ENCODE measurements around the gene GJB5. TPM values are rescaled to one million over a fixed set of nuclear protein-coding genes. Genes with fewer than 3 reads are reported as not detected.

GJB5 gene
- total RNA-seq, 2 experiments from 2014 or later: not detected

DNA sequence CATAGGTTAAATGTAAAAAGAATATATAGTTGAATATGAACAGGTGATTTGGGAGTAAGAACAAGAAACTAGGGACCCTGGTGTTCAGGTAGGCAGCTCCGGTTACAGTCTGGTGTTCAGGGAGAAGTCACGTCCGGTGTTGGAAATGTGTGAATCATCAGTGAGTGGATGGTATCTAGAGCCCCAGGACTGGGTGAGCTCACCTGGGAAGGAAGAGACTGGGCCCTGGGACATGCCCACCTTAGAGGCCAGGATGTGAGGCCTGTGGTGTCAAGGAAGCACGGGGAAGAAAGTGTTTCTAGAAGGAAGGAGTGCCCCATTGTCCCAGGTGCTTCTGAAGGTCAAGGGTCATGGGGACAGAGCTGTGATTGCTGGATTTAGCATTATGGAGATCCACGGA, 24.7 kb downstream of the GJB5 start:
- ATAC-seq: no peak
- no peak for DNase-seq
- no peak overlapping the region for H3K4me3 Mint-ChIP-seq
- no peaks in the 10 kb centered on the region for H3K36me3 Mint-ChIP-seq (ENCODE audit: low read depth)
- CTCF ChIA-PET: interaction anchor here (1.2 kb wide), 1 partner anchor 73 kb away, joined by 4 read pairs; no protein-coding TSS in a partner anchor
- peaks cover 37% of the 10 kb centered on the region for H3K27me3 Mint-ChIP-seq (ENCODE audit: low read depth)
- no peaks in the 10 kb centered on the region for H3K9me3 Mint-ChIP-seq (ENCODE audit: insufficient read depth)
- peaks cover 2% of the 10 kb centered on the region for H3K4me1 Mint-ChIP-seq (ENCODE audit: low read depth)
- no peak overlapping the region for H3K27ac Mint-ChIP-seq
- POLR2A ChIA-PET: no interaction called here

DNA sequence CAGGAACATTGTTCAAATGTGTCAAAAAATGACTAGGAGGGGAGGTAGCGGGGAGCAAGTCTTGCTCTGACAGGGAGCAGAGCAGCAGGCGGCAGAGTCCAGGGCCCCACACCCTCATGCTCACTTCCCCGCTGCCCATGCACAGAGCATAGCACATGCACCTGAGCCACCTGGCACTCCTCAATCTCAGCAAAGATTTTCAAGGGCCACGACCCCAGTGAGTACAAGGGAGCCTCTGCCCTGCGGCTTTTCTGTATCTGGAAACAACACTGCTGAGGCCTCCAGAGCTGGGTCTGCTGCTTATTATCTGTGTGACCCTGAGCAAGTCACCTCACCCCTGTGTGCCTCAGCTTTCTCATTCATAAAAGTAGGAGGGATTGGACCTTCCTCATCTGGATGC, 25.1 kb downstream of the GJB5 start:
- Mint-ChIP-seq H3K4me3 (no peak overlapping the region), H3K36me3 (ENCODE audit: low read depth) (no peaks in the 10 kb centered on the region), H3K27ac (no peak overlapping the region), H3K4me1 (ENCODE audit: low read depth) (peaks cover 2% of the 10 kb centered on the region), H3K9me3 (ENCODE audit: insufficient read depth) (no peaks in the 10 kb centered on the region), H3K27me3 (ENCODE audit: low read depth) (peaks cover 37% of the 10 kb centered on the region)
- no peak for DNase-seq
- POLR2A ChIA-PET: no interaction called here
- ATAC-seq: no peak
- CTCF ChIA-PET: interaction anchor here (1.2 kb wide), 1 partner anchor 73 kb away, joined by 4 read pairs; no protein-coding TSS in a partner anchor

- ATAC-seq (no peak), DNase-seq (no peak)
- Mint-ChIP-seq H3K27me3 (ENCODE audit: low read depth) (peaks cover 37% of the 10 kb centered on the region), H3K27ac (no peak overlapping the region), H3K36me3 (ENCODE audit: low read depth) (no peaks in the 10 kb centered on the region), H3K4me1 (ENCODE audit: low read depth) (peaks cover 2% of the 10 kb centered on the region), H3K4me3 (no peak overlapping the region), H3K9me3 (ENCODE audit: insufficient read depth) (no peaks in the 10 kb centered on the region)
- POLR2A ChIA-PET: interaction anchor here (1.0 kb wide), 1 partner anchor 66 kb away, joined by 3 read pairs; no protein-coding TSS in a partner anchor
- CTCF ChIA-PET: no interaction called here
These were observed 25.7 kb downstream of the GJB5 start for GRCh38 chr1:34780528-34780927.

DNA sequence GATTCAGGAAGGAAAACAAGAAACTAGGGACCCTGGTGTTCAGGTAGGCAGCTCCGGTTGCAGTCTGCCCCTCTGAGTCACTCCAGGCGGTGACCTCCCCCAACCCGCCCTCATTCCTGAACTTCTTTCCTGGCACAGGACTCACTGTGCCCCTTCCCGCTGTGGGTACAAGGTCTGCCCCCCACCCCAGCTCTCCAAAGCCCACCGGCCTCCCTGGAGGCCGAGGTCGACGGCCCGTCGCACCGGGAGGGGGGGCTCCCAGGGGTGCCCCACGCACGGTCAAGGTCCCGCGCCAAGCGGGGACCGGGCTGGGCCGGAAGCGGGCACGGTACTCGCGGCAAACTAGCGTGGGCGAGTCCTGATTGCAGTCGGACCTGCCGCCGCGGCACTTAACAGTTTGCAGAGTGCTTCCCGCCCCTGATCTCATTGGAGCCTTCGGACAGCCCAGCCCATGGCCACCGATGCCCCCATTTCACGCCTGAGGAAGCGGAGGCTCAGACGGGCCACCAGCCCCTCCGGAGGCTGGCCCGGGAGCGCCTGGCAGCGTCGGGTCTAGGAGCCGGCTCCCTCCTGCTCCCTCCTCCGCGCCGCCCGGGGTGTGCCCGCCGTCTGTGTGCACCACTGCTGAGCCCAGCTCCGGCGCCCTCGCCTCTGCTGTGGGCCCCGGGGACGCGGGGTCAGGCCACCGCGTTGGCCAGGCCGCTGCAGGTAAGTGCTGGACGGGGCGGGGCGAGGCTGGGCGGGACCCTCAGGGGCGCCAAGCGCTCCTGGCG, 26.4 kb downstream of the GJB5 start, which contains the start of gene GJB3:
Gene GJB3 (plus strand): TSS at position 144 of the 773 bp plus-strand sequence. CDS start 3,549 bp downstream, outside the sequence.
- Mint-ChIP-seq H3K27me3 (ENCODE audit: low read depth) (peaks cover 37% of the 10 kb centered on the region), H3K4me3 (no peak within 1 kb of the TSS), H3K9me3 (ENCODE audit: insufficient read depth) (no peaks in the 10 kb centered on the region), H3K27ac (no peak within 1 kb of the TSS), H3K4me1 (ENCODE audit: low read depth) (peaks cover 2% of the 10 kb centered on the region), H3K36me3 (ENCODE audit: low read depth) (no peaks in the 10 kb centered on the region)
- ATAC-seq (peak; percentile 58), DNase-seq (no peak)
- CTCF ChIA-PET: no interaction called here
- POLR2A ChIA-PET: interaction anchor here (1.0 kb wide), 1 partner anchor 65 kb away, joined by 3 read pairs; no protein-coding TSS in a partner anchor

DNA sequence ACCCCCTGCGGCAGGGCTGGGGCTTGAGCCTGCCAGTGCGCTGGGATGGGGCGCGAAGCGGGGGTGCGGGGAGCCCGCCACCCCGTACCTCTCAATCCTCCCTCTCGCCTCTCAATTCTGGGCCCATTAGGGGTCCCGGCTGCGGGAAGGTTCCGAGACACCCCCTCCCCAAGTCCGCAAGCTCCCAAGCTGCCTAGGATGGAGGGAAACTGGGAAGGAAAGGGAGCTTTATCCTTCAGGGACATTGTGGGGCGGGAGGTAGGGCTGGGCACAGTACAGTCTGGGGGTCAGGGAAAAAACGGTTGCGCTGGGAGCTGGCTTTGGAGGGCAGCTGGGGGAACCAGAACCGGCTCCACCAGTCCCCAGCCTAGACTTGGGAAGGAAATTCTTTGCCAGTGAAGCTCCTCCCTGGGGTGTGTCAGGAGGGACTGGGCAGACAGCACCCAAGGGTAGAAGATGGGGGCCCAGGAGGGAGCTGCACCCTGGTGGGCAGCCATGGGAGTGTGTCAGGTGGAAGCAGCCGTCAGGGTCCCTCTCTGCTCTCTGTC, 27.1 kb downstream of the GJB5 start:
- ATAC-seq: no peak
- CTCF ChIA-PET: no interaction called here
- H3K27me3 Mint-ChIP-seq (ENCODE audit: low read depth): peaks cover 37% of the 10 kb centered on the region
- no peak for DNase-seq
- POLR2A ChIA-PET: no interaction called here
- H3K4me3 Mint-ChIP-seq: no peak overlapping the region
- peaks cover 2% of the 10 kb centered on the region for H3K4me1 Mint-ChIP-seq (ENCODE audit: low read depth)
- no peaks in the 10 kb centered on the region for H3K9me3 Mint-ChIP-seq (ENCODE audit: insufficient read depth)
- no peaks in the 10 kb centered on the region for H3K36me3 Mint-ChIP-seq (ENCODE audit: low read depth)
- H3K27ac Mint-ChIP-seq: no peak overlapping the region

DNA sequence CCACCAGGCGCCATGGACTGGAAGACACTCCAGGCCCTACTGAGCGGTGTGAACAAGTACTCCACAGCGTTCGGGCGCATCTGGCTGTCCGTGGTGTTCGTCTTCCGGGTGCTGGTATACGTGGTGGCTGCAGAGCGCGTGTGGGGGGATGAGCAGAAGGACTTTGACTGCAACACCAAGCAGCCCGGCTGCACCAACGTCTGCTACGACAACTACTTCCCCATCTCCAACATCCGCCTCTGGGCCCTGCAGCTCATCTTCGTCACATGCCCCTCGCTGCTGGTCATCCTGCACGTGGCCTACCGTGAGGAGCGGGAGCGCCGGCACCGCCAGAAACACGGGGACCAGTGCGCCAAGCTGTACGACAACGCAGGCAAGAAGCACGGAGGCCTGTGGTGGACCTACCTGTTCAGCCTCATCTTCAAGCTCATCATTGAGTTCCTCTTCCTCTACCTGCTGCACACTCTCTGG, 29.9 kb downstream of the GJB5 start:
- ChIA-PET CTCF (interaction anchor here (1.4 kb wide), 1 partner anchor 68 kb away, joined by 7 read pairs; no protein-coding TSS in a partner anchor), POLR2A (no interaction called here)

GRCh38 chr1:34785231-34785874, 30.5 kb downstream of the GJB5 start:
- Mint-ChIP-seq H3K9me3 (ENCODE audit: insufficient read depth) (no peaks in the 10 kb centered on the region), H3K4me1 (ENCODE audit: low read depth) (peaks cover 2% of the 10 kb centered on the region), H3K4me3 (no peak overlapping the region), H3K27me3 (ENCODE audit: low read depth) (peaks cover 17% of the 10 kb centered on the region), H3K27ac (no peak overlapping the region), H3K36me3 (ENCODE audit: low read depth) (no peaks in the 10 kb centered on the region)
- ATAC-seq (no peak), DNase-seq (no peak)
- ChIA-PET POLR2A (no interaction called here), CTCF (interaction anchor here (1.3 to 2.6 kb wide), 3 partner anchors 19 to 81 kb away, joined by 3 to 12 read pairs (median 7); no protein-coding TSS in a partner anchor)

More for the DNA sequence above, 29.9 kb downstream of the GJB5 start:
- ATAC-seq (no peak), DNase-seq (no peak)
- Mint-ChIP-seq H3K36me3 (ENCODE audit: low read depth) (no peaks in the 10 kb centered on the region), H3K27ac (no peak overlapping the region), H3K27me3 (ENCODE audit: low read depth) (peaks cover 23% of the 10 kb centered on the region), H3K9me3 (ENCODE audit: insufficient read depth) (no peaks in the 10 kb centered on the region), H3K4me1 (ENCODE audit: low read depth) (peaks cover 2% of the 10 kb centered on the region), H3K4me3 (no peak overlapping the region)

DNA sequence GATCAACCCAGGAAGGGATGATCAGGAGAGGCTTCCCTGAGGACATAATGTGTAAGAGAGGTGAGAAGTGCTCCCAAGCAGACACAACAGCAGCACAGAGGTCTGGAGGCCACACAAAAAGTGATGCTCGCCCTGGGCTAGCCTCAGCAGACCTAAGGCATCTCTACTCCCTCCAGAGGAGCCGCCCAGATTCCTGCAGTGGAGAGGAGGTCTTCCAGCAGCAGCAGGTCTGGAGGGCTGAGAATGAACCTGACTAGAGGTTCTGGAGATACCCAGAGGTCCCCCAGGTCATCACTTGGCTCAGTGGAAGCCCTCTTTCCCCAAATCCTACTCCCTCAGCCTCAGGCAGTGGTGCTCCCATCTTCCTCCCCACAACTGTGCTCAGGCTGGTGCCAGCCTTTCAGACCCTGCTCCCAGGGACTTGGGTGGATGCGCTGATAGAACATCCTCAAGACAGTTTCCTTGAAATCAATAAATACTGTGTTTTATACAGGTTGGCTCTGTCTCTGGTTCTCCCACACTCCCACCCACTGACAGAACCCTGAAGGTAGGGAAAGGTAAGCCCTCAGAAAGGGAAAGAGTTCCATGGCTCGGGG, 31.1 kb downstream of the GJB5 start:
- POLR2A ChIA-PET: no interaction called here
- Mint-ChIP-seq H3K9me3 (ENCODE audit: insufficient read depth) (no peaks in the 10 kb centered on the region), H3K27me3 (ENCODE audit: low read depth) (peaks cover 17% of the 10 kb centered on the region), H3K4me3 (no peak overlapping the region), H3K36me3 (ENCODE audit: low read depth) (no peaks in the 10 kb centered on the region), H3K27ac (no peak overlapping the region), H3K4me1 (ENCODE audit: low read depth) (peaks cover 2% of the 10 kb centered on the region)
- CTCF ChIA-PET: interaction anchor here (0.8 to 3.0 kb wide), 7 partner anchors 14 to 81 kb away, joined by 3 to 23 read pairs (median 7); no protein-coding TSS in a partner anchor
- DNase-seq: no peak
- ATAC-seq: peak; percentile 5

- H3K27ac Mint-ChIP-seq: no peak overlapping the region
- peaks cover 2% of the 10 kb centered on the region for H3K4me1 Mint-ChIP-seq (ENCODE audit: low read depth)
- H3K36me3 Mint-ChIP-seq (ENCODE audit: low read depth): no peaks in the 10 kb centered on the region
- peak; percentile 78 for DNase-seq
- ChIA-PET POLR2A (interaction anchor here (0.6 kb wide), 1 partner anchor 1288 kb away, joined by 3 read pairs; no protein-coding TSS in a partner anchor), CTCF (interaction anchor here (0.8 to 3.0 kb wide), 6 partner anchors 14 to 80 kb away, joined by 3 to 23 read pairs (median 5); no protein-coding TSS in a partner anchor)
- no peak overlapping the region for H3K4me3 Mint-ChIP-seq
- ATAC-seq: peak; percentile 82
- H3K9me3 Mint-ChIP-seq (ENCODE audit: insufficient read depth): no peaks in the 10 kb centered on the region
- peaks cover 21% of the 10 kb centered on the region for H3K27me3 Mint-ChIP-seq (ENCODE audit: low read depth)
These were observed 31.9 kb downstream of the GJB5 start for GRCh38 chr1:34786521-34787325.

- Mint-ChIP-seq H3K27ac (no peak overlapping the region), H3K4me3 (no peak overlapping the region), H3K36me3 (ENCODE audit: low read depth) (no peaks in the 10 kb centered on the region), H3K27me3 (ENCODE audit: low read depth) (peaks cover 20% of the 10 kb centered on the region), H3K4me1 (ENCODE audit: low read depth) (peaks cover 3% of the 10 kb centered on the region), H3K9me3 (ENCODE audit: insufficient read depth) (no peaks in the 10 kb centered on the region)
- no peak for DNase-seq
- POLR2A ChIA-PET: interaction anchor here (0.8 kb wide), 1 partner anchor 243 kb away, joined by 3 read pairs; no protein-coding TSS in a partner anchor
- no peak for ATAC-seq
- CTCF ChIA-PET: interaction anchor here (1.0 to 3.0 kb wide), 3 partner anchors 51 to 79 kb away, joined by 3 to 23 read pairs (median 12); no protein-coding TSS in a partner anchor
These were observed 32.9 kb downstream of the GJB5 start for GRCh38 chr1:34787461-34788420.
